Keratinocyte (primary cell): Measurements from ENCODE around the gene GRK5. TPM values are rescaled to one million over a fixed set of nuclear protein-coding genes. Genes with fewer than 3 reads are reported as not detected.

Experiments used
- DNase-seq: peaks from one replicate; pipeline ENCODE4 v3.0.0-alpha.2; 2011; ENCODE audit warnings: low read depth, missing footprints, low spot score
- FAIRE-seq: peaks from 2 replicates; lab custom pipeline; 2011; peaks lifted over from hg19 to GRCh38; lab: Jason Lieb, UNC
- H2AFZ ChIP-seq: 2 replicates; pipeline ENCODE4 v1.6.0; 2012; ENCODE audit warnings: low read length, control low read depth, inconsistent platforms; ENCODE audit not compliant: control insufficient read depth
- H3K27ac ChIP-seq: 2 replicates; pipeline ENCODE4 v1.5.1; 2011; ENCODE audit warnings: low read length; ENCODE audit not compliant: control insufficient read depth, insufficient read depth
- H3K27me3 ChIP-seq: 3 replicates; pipeline ENCODE4 v1.6.0; 2011; ENCODE audit warnings: low read length; ENCODE audit not compliant: control insufficient read depth, insufficient read depth; ENCODE audit errors: extremely low read depth
- H3K36me3 ChIP-seq, 2 experiments: 2 replicates in 1 of 2; 3 replicates in 1 of 2; pipeline ENCODE4 v1.5.1; 2011; ENCODE audit warnings: low read length in 2 of 2, mild to moderate bottlenecking in 1 of 2; ENCODE audit not compliant: control insufficient read depth in 2 of 2, insufficient read depth in 2 of 2; ENCODE audit errors: extremely low read depth in 1 of 2
- H3K4me1 ChIP-seq: 3 replicates; pipeline ENCODE4 v1.5.1; 2011; ENCODE audit warnings: low read length; ENCODE audit not compliant: control insufficient read depth, insufficient read depth; ENCODE audit errors: extremely low read depth
- H3K4me2 ChIP-seq: 3 replicates; pipeline ENCODE4 v1.6.0; 2011; ENCODE audit warnings: low read depth, low read length; ENCODE audit not compliant: control insufficient read depth, insufficient read depth; ENCODE audit errors: extremely low read depth
- H3K4me3 ChIP-seq, 3 experiments: fragments of 200-600 bp in 1 of 3; sonication (generic) in 1 of 3; 2 replicates in 2 of 3; 3 replicates in 1 of 3; pipeline ENCODE4 v1.5.1; 2011 to 2016; ENCODE audit warnings: low read length in 3 of 3, mild to moderate bottlenecking in 3 of 3, control low read depth in 2 of 3, inconsistent platforms in 1 of 3, low read depth in 1 of 3, mixed read lengths in 1 of 3, mixed run types in 1 of 3, moderate library complexity in 1 of 3; ENCODE audit not compliant: control insufficient read depth in 2 of 3, insufficient read depth in 2 of 3; ENCODE audit errors: extremely low read depth in 1 of 3
- H3K79me2 ChIP-seq: 2 replicates; pipeline ENCODE4 v1.6.0; 2012; ENCODE audit warnings: low read length; ENCODE audit not compliant: control insufficient read depth, insufficient read depth
- H3K9ac ChIP-seq: 3 replicates; pipeline ENCODE4 v1.6.0; 2011; ENCODE audit warnings: low read length; ENCODE audit not compliant: control insufficient read depth, insufficient read depth; ENCODE audit errors: extremely low read depth
- H3K9me1 ChIP-seq: 3 replicates; pipeline ENCODE4 v1.6.0; 2011; ENCODE audit warnings: low read length; ENCODE audit not compliant: control insufficient read depth, insufficient read depth; ENCODE audit errors: extremely low read depth
- H3K9me3 ChIP-seq: 2 replicates; pipeline ENCODE4 v1.5.1; 2012; ENCODE audit warnings: low read depth, low read length; ENCODE audit not compliant: control insufficient read depth
- H4K20me1 ChIP-seq: 3 replicates; pipeline ENCODE4 v1.6.0; 2011; ENCODE audit warnings: low read length; ENCODE audit not compliant: control insufficient read depth, insufficient read depth; ENCODE audit errors: extremely low read depth
- CTCF ChIP-seq, 3 experiments: IDR thresholded peaks in 1 of 3; conservative IDR thresholded peaks in 1 of 3; optimal IDR thresholded peaks in 1 of 3; 2 replicates in 2 of 3; 3 replicates in 1 of 3; pipeline versions ENCODE3 to v1.5.1; 2011; ENCODE audit warnings: low read length in 3 of 3, mild to moderate bottlenecking in 3 of 3, moderate library complexity in 2 of 3, control low read depth in 1 of 3, inconsistent platforms in 1 of 3; ENCODE audit not compliant: insufficient read depth in 2 of 3; ENCODE audit errors: extremely low read depth in 1 of 3
- EZH2 ChIP-seq: IDR thresholded peaks from one replicate; pipeline ENCODE4 v1.6.1; 2012; ENCODE audit warnings: inconsistent platforms, mild to moderate bottlenecking, low read length, moderate library complexity
- dilution Hi-C: fragments of 300-500 bp; cut with MboI; formaldehyde crosslinking; loops from one replicate; pipeline ENCODE4 v1.7.0; 2020; ENCODE audit warnings: low sequenced_read_pairs; ENCODE audit not compliant: extremely low pct_ligation_motif_present
- polyA plus RNA-seq, 5 experiments: library from polyadenylated mRNA; depleted of rRNA in 3 of 5; stranded (reverse) in 3 of 5; stranded (forward) in 1 of 5; unstranded in 1 of 5; fragments of >200 nt; gene quantifications; 1 replicate in 1 of 5; 2 replicates in 3 of 5; 3 replicates in 1 of 5; pipeline versions ENCODE4 v1.2.1 to v1.2.3, GENCODE V29; 2011 to 2012; ENCODE audit warnings: missing spikeins in 2 of 5, low read depth in 1 of 5, low replicate concordance in 1 of 5

Gene GRK5
- polyA plus RNA-seq, 1 donor (not counting 4 experiments of a cell fraction or from before 2014, with no cell fraction given): 7.6 TPM

GRCh38 chr10:119248681-119249080 is 41.3 kb downstream of the GRK5 start:
- Histone ChIP-seq H4K20me1 (no peaks in the 10 kb centered on the region), H3K79me2 (peaks cover 3% of the 10 kb centered on the region), H3K4me1 (peaks cover 23% of the 10 kb centered on the region), H3K9me3 (no peaks in the 10 kb centered on the region), H3K9me1 (no peaks in the 10 kb centered on the region), H3K9ac (no peak overlapping the region), H3K27ac (no peak overlapping the region), H3K36me3 (no peaks in the 10 kb centered on the region), H3K27me3 (no peaks in the 10 kb centered on the region), H2AFZ (no peak overlapping the region), H3K4me2 (no peak overlapping the region), H3K4me3 (no peak overlapping the region)
- DNase-seq (no peak), FAIRE-seq (no peak)
- dilution Hi-C loops: no loop called here
- TF ChIP-seq EZH2 (no peak), CTCF (optimal IDR thresholded peaks at IDR 0.05 in 1 of 3, IDR thresholded peaks at IDR 0.05 in 1 of 3, conservative IDR thresholded peaks at IDR 0.05 in 1 of 3; ENCODE audit: extremely low read depth in 1 of 3, insufficient read depth in 2 of 3, low read length in 3 of 3) (no peak)

GRCh38 chr10:119250641-119251314 is 43.4 kb downstream of the GRK5 start:
- no peak overlapping the region for H3K4me2 ChIP-seq
- FAIRE-seq (no peak), DNase-seq (no peak)
- H3K79me2 ChIP-seq: peaks cover 3% of the 10 kb centered on the region
- no peak overlapping the region for H3K9ac ChIP-seq
- peaks cover 19% of the 10 kb centered on the region for H3K4me1 ChIP-seq
- H2AFZ ChIP-seq: no peak overlapping the region
- no peaks in the 10 kb centered on the region for H3K27me3 ChIP-seq
- H3K9me1 ChIP-seq: no peaks in the 10 kb centered on the region
- no peaks in the 10 kb centered on the region for H3K9me3 ChIP-seq
- no peaks in the 10 kb centered on the region for H4K20me1 ChIP-seq
- no peaks in the 10 kb centered on the region for H3K36me3 ChIP-seq
- H3K4me3 ChIP-seq: no peak overlapping the region
- TF ChIP-seq CTCF (optimal IDR thresholded peaks at IDR 0.05 in 1 of 3, IDR thresholded peaks at IDR 0.05 in 1 of 3, conservative IDR thresholded peaks at IDR 0.05 in 1 of 3; ENCODE audit: extremely low read depth in 1 of 3, insufficient read depth in 2 of 3, low read length in 3 of 3) (no peak), EZH2 (no peak)
- H3K27ac ChIP-seq: no peak overlapping the region
- dilution Hi-C loops: no loop called here
